NCI-H146 (cell line): ENCODE results near the gene SLC35C1.

ENCODE experiments used
- DNase-seq: peaks from one replicate; lab custom pipeline; 2025; lab: John Stamatoyannopoulos, UW

The SLC35C1 gene

GRCh38 chr11:45846974-45847910 lies 42.3 kb downstream of the SLC35C1 start, which contains the start of gene CRY2:
TSS of gene CRY2 (plus strand) at chr11:45847475. CDS start at chr11:45847491, 16 bp downstream.
- DNase-seq = peak; percentile 98

- DNase-seq = peak; percentile 47
Observed at GRCh38 chr11:45847911-45848316, 43.0 kb downstream of the SLC35C1 start.

DNA sequence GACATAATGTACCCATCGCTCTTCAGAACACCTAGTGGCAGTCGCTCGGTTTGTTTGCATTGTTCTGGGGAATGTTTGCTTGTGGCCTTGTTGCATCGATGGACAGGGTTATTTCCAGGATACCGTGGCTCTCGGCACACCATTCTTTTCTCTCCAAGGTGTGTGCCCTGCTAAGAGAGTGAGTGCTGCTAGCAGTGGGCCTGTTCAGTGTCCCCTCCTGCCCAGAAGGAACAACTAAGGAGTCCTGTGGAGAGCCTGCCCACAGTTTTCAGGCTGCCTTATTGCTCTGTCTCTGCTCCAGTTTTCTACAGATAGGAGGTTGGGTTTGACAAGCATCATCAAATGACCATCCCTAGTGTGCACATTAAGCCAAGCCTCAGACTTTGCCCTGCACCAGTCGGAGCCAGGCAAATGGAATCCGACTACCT lies 43.7 kb downstream of the SLC35C1 start:
- DNase-seq = peak; percentile 15

DNA sequence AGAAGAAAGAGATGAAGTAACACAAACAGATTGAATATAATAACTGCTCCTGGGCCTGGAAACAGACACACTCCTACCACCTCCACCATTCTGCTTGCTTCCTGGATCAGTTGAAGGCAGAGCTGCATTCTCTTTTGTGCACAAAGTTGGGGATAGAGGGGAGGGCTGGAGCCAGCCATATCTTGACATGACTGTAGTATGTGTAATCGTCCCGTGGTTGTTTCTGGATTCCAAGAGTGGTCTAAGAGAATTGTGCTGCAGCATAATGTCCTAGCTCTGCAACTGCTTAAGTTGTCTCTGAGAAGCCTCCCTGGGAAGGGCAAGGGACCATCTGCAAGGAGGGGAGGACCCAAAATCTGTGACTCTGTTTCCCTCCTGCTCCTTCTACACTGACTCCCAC lies 45.5 kb downstream of the SLC35C1 start:
- no peak for DNase-seq

GRCh38 chr11:45851228-45851627 lies 46.3 kb downstream of the SLC35C1 start:
- no peak for DNase-seq

- no peak for DNase-seq
Observed at GRCh38 chr11:45852018-45852711, 47.2 kb downstream of the SLC35C1 start.

DNA sequence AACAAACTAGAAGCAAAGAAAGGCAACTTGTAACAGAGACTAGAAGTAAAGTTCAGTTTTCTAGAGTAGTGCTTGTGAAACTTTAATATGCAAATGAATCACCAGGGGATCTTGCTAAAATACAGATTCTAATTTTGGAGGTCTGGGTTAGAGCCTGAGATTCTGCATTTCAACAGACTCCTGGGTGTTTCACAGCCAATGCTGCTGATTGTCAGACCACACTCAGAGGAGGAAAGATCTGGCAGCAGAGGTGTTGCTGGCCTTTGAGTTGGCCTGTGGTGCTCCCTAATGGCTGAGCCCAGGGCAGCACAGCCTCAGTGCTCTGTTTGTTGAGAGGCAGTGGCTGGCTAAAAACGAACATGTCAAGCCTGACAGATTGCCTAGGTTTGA lies 47.8 kb downstream of the SLC35C1 start:
- no peak for DNase-seq

GRCh38 chr11:45853332-45854219 lies 48.6 kb downstream of the SLC35C1 start:
- DNase-seq = no peak

GRCh38 chr11:45855308-45855707 lies 50.4 kb downstream of the SLC35C1 start:
- no peak for DNase-seq

- DNase-seq = no peak
Observed at GRCh38 chr11:45856044-45856468, 51.1 kb downstream of the SLC35C1 start.

DNA sequence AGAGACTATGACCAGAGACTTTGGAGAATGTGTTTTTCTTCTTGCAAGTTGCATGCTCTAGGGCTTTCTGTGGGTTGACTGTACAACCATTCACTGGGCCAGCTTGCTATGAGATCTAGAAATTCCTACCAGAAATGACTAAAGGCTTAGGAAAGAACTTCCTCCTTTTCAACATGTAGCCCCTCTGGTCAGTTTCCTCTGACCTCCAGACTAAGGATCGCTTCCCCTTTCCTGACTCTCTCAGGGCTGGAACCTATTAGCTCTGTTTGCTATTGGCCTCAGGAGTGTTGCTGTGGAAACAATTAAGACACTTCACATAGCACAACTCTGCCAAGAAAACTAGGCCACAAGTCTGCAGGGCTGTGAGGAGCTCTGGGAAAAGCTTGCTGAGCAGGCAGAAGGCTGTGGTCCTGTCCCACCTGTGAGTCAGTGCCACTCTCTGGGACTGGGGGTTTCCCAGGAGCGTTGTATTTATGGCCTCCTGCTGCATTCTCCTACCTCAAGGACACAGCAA lies 53.1 kb downstream of the SLC35C1 start:
- DNase-seq = no peak

DNA sequence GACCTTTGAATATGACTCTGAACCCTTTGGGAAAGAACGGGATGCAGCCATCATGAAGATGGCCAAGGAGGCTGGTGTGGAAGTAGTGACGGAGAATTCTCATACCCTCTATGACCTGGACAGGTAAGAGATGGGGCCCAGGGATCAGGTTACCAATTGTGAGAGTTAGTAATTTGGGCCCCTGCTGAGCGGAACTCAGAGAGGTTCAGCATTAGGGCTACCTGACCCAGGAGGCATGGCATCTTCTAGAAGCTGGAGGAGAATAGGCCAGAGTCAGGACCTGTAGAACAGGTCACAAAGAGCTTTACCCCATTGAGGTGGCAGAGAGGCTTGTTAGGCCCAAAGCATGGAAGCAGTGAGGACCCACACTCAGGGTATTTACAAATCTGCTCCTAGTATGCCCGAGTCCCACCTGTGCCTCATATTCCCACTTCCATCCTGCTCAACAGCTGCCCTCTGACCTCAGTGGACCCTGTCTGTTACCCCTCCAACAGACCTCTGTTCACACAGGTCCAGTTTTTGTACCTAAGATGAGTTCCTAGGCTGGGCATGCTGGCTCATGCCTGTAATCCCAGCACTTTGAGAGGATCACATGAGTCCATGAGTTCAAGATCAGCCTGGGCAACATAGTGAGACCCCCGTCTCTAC lies 53.9 kb downstream of the SLC35C1 start:
- DNase-seq = no peak

- DNase-seq = no peak
Observed at GRCh38 chr11:45859661-45860140, 54.8 kb downstream of the SLC35C1 start.

DNA sequence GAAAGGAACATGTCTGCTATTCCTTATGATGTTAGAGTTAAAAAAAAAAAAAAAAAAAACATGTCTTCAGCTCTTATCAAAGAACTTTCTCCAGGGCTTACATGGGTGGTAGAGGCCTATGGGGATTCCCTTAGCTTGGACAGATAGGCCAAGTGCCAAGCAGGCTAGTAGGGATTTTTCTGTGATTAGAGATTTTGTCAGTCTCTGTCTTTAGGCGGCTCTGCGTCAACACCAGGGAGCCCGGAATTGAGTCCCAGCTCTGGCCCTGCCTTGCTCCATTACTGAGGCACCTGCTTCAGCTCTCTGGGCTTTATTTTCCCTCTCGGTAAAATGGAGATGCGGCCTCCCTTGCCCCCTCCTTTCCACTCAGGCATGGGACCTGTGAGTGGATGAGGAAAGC lies 55.4 kb downstream of the SLC35C1 start:
- no peak for DNase-seq

- DNase-seq = no peak
Observed at GRCh38 chr11:45860764-45861510, 56.0 kb downstream of the SLC35C1 start.
